ENCODE results near the gene PTPRCAP.

Gene PTPRCAP

GRCh38 chr11:67433536-67434394, 3.7 kb downstream of the PTPRCAP start:
- TF ChIP-seq, protein P1, sequence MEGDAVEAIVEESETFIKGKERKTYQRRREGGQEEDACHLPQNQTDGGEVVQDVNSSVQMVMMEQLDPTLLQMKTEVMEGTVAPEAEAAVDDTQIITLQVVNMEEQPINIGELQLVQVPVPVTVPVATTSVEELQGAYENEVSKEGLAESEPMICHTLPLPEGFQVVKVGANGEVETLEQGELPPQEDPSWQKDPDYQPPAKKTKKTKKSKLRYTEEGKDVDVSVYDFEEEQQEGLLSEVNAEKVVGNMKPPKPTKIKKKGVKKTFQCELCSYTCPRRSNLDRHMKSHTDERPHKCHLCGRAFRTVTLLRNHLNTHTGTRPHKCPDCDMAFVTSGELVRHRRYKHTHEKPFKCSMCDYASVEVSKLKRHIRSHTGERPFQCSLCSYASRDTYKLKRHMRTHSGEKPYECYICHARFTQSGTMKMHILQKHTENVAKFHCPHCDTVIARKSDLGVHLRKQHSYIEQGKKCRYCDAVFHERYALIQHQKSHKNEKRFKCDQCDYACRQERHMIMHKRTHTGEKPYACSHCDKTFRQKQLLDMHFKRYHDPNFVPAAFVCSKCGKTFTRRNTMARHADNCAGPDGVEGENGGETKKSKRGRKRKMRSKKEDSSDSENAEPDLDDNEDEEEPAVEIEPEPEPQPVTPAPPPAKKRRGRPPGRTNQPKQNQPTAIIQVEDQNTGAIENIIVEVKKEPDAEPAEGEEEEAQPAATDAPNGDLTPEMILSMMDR (conservative IDR thresholded peaks at IDR 0.05; ENCODE audit: low read depth, low read length) = no peak
- H3K4me3 ChIP-seq (ENCODE audit: low read depth, low read length) = no peak overlapping the region
- no peak for DNase-seq (ENCODE audit: low read depth)

GRCh38 chr11:67432655-67433349, 4.7 kb downstream of the PTPRCAP start:
- DNase-seq (ENCODE audit: low read depth) = no peak
- TF ChIP-seq, protein P1 (conservative IDR thresholded peaks at IDR 0.05; ENCODE audit: low read depth, low read length) = no peak
- H3K4me3 ChIP-seq (ENCODE audit: low read depth, low read length) = no peak overlapping the region

DNA sequence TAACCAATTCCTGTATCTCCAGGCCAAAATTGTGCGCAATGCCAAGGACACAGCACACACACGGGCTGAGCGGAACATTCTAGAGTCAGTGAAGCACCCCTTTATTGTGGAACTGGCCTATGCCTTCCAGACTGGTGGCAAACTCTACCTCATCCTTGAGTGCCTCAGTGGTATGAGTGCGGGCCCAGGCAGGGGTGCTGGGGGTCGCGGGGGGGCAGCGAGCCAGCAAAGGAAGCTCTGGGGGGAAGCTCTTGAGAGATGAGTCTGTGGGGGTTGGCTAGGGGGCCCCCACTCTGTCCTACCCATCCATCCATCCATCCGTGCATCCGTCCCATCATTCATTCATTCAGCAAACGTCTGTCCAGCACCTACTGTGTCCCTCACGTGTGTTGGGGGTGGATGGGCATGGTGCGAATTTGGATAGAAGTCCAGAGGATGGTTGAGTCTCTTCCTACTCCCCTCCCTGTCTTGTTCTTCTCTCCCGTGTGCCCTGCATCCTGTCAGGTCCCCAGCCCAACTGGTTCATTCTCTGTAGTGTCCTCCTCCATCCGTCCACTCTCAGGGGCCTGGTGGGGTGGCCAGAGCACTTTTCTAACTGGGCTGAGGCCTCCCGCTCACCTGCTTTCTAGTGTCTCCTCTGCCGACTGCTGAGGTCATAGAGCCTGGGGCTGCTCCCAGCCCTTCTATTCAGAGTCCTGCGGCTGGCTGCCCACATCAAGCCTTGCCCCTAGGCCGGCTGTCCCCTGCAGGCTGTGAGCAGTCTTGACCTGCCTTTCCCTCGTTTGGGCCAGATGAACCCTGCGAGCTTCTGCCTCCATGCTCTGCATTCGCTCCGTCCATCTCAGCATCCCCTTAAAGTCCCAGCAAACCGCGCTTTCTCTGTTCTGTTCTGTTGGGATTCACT, 5.9 kb downstream of the PTPRCAP start:
- no peak overlapping the region for H3K4me3 ChIP-seq (ENCODE audit: low read depth, low read length)
- TF ChIP-seq, protein P1 (conservative IDR thresholded peaks at IDR 0.05; ENCODE audit: low read depth, low read length) = no peak

GRCh38 chr11:67429722-67430121, 7.8 kb downstream of the PTPRCAP start:
- DNase-seq (ENCODE audit: low read depth) = no peak
- no peak overlapping the region for H3K4me3 ChIP-seq (ENCODE audit: low read depth, low read length)
- TF ChIP-seq, protein P1 (conservative IDR thresholded peaks at IDR 0.05; ENCODE audit: low read depth, low read length) = no peak

More for the DNA sequence above, 5.9 kb downstream of the PTPRCAP start:
- DNase-seq (ENCODE audit: low read depth) = no peak

DNA sequence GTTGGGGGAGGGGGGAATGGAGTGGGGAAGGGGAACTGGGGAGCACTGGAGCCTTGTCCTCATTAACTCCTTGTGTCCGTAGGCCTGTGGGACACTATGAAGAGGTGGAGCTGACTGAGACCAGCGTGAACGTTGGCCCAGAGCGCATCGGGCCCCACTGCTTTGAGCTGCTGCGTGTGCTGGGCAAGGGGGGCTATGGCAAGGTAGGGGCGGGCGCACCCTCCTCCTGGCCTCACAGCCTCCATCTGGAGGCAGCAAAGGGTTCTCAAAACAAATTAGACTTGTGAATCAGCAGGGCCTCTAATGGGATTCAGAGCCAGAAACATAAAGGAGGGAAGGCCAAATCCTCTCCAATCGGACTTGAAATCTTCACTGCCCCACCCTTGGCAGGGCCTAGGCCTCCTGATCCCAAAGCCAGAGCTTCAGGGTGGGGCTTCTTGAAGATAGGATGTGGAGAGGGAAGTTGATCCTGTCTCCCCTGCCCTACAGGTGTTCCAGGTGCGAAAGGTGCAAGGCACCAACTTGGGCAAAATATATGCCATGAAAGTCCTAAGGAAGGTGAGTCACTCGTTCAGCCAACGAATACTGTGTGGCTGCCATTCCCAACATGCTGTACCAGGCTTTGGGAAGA, 8.3 kb downstream of the PTPRCAP start:
- TF ChIP-seq, protein P1 (conservative IDR thresholded peaks at IDR 0.05; ENCODE audit: low read depth, low read length) = no peak
- H3K4me3 ChIP-seq (ENCODE audit: low read depth, low read length) = peak overlapping the region; percentile 95
- no peak for DNase-seq (ENCODE audit: low read depth)
